DMS53 (cell line): ENCODE measurements around the gene SOX14.

Experiments
- DNase-seq: peaks from one replicate; lab custom pipeline; 2025; lab: John Stamatoyannopoulos, UW

Gene SOX14

DNA sequence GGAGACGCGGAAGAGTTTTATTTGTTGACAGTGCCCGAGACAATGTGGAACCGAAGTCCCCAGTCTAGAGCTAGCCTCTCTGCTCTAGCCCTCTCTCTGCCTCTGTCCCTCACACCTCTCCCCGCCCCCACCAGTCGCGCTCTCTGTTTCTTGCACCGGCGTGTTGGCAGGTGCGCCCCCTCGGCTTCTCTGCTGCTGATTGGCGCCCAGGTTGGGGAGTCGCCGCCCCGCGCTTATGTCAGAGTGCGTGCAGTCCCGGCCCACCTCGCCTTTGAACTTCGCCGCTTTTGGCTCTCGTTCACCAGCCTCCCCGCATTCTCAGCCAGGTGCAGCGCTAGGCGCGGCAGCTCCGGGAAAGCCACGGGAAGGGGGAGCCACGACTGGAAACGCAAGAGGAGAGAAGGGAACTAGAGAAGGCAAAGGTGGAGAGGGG lies at the start of gene SOX14:
TSS of gene SOX14 (plus strand) at position 315 of the 433 bp plus-strand sequence. CDS start 470 bp downstream, outside the sequence.
- peak; percentile 89 for DNase-seq

DNA sequence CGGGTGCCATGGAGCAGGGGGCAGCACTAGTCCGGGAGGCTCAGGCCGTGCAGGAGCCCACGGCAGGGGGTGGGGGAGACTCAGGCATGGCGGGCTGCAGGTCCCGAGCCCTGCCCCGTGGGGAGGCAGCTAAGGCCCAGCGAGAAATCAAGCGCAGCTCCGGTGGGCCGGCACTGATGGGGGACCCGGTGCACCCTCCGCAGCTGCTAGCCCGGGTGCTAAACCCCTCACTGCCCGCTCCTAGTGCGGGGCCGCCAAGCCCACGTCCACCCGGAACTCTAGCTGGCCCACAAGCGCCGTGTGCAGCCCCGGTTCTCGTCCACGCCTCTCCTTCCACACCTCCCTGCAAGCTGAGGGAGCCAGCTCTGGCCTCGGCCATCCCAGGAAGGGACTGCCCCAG lies 49.6 kb upstream of the SOX14 start:
- DNase-seq: no peak

DNA sequence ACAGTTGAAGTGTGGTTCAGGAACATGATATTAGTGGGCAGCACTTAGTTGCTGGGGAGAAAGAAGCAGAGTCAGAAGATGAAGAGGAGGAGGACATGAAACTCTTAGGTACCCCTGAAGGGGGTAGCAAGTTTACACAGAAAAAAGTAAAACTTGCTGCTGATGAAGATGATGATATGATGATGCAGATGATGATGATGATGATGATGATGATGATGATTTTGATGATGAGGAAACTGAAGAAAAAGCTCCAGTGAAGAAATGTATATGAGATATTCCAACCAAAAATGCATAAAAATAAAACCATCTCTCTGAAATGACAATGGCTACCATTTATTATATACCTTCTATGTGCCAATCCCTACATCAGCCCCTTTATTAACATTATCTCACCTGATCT lies 39.9 kb upstream of the SOX14 start:
- DNase-seq: no peak

DNA sequence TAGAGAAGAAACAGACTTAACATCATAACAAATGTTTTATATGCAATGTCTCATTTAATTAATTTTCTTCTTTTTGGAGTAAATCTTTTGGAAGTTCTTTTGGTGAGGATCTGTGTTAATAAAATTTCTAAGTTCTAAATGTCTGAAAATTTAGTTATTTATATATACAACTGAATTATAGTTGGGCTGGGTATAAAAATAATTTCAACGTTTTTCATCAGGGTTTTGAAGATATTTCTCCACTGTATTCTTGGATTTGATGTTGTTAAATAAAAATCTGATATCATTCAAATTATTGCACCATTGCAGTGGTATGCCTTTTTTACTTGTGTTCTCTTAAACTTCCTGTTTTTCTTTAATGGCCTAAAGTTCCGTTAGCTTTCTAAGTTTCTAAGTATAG lies 26.9 kb upstream of the SOX14 start:
- no peak for DNase-seq

DNA sequence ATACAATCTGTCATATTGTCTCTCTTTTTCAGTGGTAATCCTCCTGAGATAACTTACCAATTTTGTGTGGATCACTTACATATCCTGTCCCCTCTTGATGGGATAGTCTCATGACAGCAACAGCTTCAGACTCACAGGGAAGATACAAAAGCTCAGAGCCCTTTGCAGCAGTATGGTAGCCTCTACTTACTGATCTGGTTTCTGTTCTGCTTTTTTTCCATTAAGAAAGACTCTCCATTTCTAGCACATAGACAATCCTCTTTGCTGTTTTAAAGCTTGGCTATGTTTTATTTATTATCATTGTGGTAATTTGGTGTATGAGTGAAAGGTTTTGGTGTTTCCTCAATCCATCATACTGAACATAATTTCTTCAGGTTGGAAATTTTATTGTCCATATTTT lies 25.4 kb upstream of the SOX14 start:
- no peak for DNase-seq

DNA sequence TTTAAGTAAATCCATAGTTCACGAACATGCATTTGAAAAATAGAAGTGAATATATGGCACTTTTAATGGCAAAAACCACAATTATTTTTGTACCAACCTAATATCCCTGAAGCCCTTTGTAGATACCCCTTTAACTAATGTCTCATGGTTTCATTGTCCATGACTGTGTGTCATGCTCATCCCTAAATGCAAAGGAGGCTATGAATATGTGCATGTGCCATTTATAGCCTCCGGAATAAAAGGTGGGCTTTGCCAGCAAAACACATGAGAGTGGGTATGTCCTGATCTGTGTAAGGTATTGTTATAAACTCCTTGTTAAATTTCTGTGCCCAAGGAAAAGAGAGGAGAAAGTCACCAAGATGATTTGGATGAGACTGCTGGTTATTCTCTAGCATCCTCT lies 20.5 kb upstream of the SOX14 start:
- DNase-seq: no peak

DNA sequence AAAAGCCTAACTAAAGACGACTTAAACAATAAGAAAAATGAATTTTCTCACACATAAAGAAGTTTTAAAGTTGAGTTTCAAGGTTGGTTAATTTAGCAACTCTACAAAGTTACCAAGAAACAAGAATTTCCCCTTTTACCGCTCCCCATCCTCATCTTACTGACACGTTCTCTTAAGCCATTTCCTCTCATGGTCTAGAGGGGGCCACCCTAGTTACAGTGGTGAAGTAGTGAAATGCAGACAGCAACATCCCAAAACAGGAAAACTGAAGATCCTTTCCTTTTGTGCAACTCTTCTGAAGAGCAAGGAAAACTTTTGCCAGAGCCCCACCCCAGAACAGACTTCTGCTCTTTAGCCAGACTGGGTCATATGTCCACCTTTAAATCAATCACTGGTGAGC lies 17.3 kb upstream of the SOX14 start:
- DNase-seq: no peak

DNA sequence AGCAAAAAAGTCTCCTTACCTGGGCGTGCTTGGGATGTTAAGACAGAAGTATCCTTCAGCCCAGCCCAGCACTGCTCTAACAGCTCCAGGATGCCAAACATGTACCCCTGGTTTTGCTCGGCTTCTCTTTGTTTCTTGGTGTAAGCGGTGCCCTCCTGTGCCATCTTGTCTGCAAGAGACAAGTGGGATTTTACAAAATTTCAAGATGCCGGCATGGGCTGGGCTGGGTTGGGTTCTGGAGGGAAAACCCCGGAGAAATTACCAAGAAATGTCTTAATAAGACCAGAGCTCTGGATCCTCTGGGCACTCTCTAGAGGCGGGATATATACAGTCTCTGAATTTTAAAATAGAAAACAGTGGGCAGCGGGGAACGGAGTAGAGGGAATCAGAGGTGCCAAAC lies 4.6 kb upstream of the SOX14 start:
- peak; percentile 6 for DNase-seq

DNA sequence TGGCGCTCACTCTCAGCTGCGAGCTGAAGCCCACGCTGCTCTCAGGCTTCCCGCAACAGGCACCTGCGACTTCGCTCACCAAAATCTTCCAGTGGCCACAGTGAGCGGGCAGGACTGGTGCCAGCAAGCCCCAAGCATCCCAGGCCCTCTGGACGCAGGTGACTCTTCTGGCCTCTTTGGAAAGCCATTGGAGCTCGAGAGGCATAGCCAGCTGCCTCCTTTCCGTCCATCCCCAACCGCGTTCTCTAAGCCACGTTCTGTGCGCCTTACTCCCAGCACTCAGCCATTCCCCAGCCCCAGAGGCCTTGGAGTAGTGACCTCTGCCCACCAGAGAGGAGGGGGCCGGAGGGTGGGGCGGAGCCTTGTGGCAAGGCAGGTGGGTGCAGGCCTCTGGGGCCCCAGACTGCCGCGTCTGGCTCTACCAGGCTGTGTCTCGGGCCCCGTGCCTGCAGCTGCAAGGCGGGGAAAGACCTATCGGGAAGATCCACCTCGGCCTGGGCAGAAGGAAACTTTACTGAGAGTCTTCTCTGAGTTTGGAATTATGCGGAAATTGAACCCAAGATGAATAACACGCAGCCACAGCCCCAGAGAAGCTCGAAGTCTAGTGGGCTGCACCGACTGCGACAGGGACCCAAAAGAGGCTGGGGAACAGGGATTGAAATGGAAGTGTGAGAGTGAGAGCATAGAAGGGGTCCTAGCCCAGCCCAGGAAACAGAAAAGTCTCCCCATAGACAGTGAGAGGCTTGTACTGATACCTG lies 3.6 kb upstream of the SOX14 start:
- peak; percentile 3 for DNase-seq

DNA sequence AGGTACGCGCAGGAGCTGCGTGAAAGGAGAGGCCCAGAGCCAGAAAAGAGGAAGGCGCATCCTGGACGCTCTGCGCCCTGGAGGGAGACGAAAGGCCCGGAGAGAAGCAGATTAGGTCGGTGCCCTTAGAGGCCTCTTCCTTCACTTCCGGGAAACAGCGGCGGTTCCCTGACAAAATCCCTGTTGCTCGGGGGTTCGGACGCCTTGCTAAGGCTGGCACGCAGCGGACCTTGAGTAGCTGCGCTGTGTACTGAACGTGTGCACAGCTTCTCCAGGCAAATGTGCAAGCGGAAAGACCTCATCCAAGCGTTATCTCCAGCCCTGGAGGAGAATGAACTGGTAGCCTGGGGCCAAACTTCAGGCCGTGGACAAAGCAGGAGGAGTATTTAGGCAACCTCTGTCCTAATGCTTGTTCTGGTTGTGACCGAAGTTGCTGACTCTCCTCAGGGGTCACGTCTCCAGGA lies 3.0 kb upstream of the SOX14 start:
- DNase-seq: no peak

DNA sequence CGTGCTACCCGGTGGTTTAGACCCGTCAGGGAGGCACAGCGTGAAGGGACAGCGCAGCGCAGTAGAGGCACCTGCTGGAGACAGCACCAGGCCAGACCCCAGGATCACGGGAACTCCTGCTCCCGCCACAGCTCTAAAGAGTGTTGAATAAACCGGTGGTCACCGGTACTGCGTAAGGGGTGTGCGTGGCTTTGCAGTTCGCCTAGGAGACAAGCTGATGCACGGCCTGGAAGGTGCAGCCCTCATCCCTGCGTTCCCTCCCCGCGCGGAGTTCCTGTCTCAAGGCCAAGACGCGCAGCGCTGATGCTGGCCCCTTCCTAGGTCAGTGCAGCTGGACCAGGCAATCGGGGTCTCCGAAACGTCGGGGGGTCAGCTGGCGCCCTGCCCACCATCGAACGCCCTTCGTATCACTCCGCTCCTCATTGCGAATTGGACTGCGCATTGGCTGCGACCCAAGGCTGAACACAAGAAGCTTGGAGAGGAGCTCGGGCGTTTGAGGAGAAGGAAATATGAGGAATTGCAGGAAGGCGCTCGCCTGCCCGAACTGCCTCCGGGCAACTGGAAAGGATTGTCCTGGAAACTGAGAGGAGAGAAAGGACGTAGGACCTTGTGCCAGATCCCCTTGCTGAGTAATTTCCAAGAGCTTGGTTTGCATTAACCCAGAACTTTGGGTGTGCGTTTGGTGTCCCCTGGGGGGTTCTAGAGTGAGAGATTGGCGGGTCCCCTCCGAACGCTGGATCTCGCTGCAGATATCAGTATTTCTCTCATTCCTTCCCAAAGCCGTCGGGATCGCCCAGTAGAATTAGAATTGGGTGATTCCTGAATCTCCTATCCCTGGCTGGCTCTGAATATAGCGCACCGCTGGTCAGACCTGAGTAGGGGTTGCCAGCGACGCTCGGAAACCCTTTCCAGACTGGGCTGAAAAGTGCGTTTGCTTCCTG lies 2.3 kb upstream of the SOX14 start:
- DNase-seq: no peak

DNA sequence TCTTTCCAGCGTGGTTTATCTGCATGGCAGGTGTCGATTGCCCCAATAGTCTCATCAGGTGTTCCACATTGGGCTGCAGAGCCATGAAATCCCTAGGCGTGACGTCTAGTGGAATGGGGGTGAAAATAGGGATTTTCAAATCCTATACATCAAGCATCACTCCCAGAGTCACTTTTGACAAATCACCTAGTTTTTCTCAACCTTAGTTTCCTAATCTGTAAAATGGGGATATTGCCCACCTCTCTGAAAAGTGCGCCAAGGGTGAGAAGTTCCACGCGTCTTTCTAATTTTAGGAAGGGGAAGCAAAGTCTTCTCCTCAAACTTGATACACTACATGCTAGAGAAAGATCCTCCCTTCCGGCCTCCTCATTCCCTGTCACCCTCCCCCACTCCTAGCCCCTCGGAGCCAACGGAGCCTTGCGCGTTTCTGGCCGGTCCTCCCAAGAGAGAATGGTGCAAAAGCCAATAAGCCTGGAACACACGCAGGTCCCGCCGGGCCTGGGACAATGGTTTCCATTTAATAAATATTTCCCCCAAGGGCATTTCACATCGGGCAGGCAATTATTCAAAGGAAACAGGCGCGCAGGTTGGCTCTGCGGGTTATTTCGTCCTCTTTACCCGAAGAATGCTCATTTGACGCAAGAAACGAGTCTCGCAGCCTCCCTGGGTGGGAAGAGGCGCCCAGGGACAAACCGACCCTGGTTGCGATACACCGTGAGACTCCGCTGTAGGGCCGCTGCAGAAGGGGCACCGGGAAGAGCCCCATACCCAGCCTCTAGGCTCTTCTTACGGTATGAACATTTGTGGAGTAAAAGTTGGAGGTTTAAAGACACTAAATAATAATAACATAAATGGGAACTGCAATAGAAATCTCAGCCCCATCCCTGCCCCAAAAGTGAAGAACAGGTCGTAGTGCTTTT lies 1.2 kb upstream of the SOX14 start:
- DNase-seq: peak; percentile 41

DNA sequence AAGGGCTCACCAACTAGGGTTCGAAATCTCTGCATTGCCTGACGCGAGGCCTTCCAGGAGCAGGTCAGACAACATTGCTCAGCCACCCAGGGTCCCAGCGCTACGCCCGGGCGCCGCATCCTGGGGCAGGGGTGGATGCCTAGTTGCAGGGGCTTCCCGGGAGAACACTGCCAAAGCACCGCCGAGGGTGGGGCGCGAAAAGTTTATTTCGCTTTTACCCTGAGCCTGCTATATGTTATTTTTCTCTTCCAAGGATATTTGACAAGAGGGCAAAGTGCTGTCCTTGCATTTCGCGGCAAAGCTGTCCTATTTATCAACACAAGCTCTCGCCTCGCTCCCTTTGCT lies 549 bp upstream of the SOX14 start:
- DNase-seq: peak; percentile 41

DNA sequence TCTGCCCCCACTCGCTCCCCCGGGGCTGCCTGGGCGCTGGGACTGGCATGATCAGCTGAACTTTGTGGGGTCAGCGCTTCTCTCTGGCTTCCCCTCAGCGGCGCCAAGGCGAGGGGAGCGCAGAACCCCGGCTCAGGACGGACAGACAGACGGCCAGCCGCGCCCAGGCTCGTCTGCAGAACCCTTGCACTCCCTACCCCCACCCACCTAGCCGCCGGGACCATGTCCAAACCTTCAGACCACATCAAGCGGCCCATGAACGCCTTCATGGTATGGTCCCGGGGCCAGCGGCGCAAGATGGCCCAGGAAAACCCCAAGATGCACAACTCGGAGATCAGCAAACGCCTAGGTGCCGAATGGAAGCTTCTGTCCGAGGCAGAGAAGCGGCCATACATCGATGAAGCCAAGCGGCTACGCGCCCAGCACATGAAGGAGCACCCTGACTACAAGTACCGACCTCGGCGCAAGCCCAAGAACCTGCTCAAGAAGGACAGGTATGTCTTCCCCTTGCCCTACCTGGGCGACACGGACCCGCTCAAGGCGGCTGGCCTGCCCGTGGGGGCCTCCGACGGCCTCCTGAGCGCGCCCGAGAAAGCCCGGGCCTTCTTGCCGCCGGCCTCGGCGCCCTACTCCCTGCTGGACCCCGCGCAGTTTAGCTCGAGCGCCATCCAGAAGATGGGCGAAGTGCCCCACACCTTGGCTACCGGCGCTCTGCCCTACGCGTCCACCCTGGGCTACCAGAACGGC lies 621 bp downstream of the SOX14 start:
- DNase-seq: peak; percentile 42

DNA sequence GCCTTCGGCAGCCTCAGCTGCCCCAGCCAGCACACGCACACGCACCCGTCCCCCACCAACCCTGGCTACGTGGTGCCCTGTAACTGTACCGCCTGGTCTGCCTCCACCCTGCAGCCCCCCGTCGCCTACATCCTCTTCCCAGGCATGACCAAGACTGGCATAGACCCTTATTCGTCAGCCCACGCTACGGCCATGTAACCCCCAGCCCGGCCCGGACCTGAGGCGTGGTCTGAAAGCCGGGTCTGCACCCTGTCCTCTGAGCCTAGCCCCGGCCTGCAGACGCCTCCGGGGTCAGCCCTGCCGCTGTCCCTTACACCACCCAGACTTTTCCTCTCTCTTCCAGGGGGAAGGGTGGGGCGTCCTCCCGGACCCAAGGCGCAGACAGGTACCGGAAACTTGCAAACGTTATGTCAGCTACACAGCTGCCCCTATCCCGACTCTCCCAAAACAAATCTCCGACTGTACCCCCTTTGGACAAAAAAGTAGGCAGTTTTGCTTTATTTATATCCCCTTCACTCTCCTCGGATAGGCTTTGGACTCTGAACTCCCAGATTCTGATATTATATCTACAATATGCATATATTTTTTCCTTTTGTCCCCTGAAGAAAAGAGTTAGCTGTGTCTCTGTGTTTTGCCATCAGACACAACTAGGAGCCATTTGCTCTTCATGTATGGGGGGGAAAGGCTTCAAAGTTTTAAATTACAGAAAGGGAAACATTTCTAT lies 1.4 kb downstream of the SOX14 start:
- DNase-seq: peak; percentile 25

DNA sequence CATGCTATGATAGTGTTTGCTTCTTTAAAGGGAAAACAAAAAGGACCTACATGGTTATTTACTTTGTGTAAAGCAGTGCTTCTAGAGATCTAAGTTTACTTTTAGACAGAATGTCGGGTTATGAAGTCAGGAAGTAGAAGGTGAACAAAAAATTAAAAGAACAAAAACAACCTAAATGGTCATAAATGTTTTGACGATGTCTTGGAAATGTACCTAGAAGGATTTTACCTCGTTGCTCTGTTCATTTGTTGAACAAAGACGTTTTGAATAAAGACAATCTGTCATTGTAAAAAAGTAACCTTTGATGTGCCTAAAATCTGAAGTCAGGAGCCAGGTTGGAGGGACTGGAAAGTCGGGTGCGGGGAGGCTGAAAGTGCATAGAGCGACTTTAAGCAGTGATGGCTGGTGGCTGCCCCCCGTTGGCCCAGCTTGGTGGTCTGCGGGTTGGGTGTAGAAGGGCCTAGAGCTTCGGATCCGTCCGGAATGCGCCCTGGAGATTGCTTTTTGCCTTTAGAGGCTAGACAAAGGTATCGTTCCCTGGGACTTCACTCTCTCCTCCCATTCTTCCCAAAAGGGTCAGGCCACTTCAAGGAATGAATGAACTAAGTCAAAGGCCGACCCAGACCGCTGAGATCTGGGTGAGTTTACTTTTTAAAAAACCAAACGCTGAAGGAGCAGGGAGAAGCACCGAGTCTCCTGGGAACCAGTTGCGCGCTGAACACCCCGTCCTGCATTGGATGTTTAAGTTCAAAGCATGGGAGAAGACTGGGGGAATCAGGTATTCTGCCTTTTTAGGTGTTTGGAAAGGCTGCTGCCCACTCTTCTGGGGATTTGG lies 2.1 kb downstream of the SOX14 start:
- peak; percentile 28 for DNase-seq

DNA sequence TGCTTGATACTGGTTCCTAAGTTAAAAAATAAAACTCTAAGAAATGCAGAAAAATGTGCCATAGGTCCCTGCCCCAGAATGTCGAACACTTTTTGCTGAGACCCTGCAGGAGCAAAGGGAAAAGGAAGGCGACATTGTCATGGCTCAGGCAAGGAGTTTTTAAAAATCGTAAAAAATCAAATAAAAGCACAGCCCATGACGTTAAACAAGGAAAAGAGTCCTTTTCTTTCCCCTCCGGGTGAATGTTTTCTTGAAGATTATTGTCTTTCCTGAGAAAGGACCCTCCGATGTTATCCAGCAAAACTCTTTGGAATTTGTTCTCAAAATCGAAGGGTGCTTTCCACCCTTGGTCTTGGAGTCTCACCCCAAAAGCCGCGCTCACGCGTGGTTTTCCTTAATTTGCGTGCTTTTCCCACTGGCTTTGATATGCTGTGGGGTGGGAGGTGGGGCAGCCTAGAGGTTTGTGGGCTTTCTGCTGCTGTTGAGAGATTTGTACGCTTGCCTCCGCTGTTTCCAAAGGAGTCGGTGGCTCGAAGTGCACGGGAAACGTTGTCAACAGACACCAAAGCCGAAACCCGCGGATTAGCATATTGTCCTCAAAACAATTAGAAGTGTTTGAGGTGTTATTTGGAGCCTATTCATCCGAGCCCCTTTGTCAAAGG lies 2.9 kb downstream of the SOX14 start:
- peak; percentile 16 for DNase-seq

DNA sequence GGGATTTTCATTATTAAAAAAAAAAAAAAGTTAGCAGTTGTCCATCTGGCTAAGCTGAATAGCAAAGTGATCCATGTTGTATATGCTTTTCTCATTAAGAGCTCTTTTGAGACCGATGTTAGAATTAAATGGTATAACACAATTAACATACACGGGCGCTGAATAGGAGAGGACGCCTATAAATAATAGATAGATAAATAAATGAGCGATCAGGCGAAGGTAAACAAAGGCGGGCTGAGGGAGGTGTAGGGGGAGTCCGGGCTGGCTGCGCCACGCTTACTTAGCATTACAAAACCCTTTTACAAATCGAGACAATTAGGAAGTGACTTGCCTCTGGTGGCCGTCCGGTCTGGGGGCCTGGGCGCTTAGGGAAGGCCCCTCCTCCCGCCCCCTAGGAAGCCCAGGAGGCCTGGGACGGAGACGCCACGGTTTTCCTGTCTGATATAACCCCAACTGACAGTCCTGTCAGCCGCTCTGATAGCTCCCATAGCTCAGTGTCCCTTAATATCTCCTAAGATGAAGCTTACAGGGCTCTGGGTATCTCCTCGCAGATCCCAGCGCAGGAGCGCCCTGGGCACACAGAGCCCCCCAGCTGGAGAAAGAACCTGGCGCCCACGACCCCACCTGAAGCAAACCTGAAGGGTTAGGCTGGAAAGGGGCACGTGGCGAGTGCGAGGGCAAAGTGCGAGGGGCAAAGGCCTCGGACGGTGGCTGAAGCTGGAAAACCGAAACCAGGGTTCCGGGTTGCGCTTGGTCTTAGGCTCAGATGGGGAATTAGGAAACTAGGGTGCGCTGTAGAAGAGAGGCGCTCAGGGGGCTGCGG lies 3.6 kb downstream of the SOX14 start:
- DNase-seq: peak; percentile 42
